ENCODE results near the gene NSRP1. TPM values are rescaled to one million over a fixed set of nuclear protein-coding genes. Genes with fewer than 3 reads are reported as not detected.

The NSRP1 gene
- total and polyA plus RNA-seq, 7 donors: 13.6 to 32.7 (median 19.4) TPM

GRCh38 chr17:30148376-30148775 is 31.8 kb downstream of the NSRP1 start:
- H3K4me1 ChIP-seq: no peaks in the 10 kb centered on the region
- no peak for ATAC-seq
- no peaks in the 10 kb centered on the region for H3K36me3 ChIP-seq (ENCODE audit: insufficient read depth in 1 of 2, low read depth in 1 of 2)
- H3K4me3 ChIP-seq: no peak overlapping the region
- intact Hi-C loops (cut with DNase I): no loop called here
- no peaks in the 10 kb centered on the region for H3K27me3 ChIP-seq (ENCODE audit: insufficient read depth in 3 of 3, low read length in 2 of 3)
- DNase-seq: no peak
- TF ChIP-seq CTCF (IDR thresholded peaks at IDR 0.05): no peak
- no peak overlapping the region for H3K27ac ChIP-seq
- no peaks in the 10 kb centered on the region for H3K9me3 ChIP-seq
- 92 to 100% (median 95%) methylated on average over 1 of the region's 1 CpG for WGBS, 3 donors

GRCh38 chr17:30151471-30151870 is 34.9 kb downstream of the NSRP1 start:
- no peak for ATAC-seq
- intact Hi-C loops (cut with DNase I): no loop called here
- 98 to 99% (median 98%) methylated on average over 4 of the region's 4 CpGs for WGBS, 3 donors
- DNase-seq: no peak
- no peaks in the 10 kb centered on the region for H3K4me1 ChIP-seq
- no peaks in the 10 kb centered on the region for H3K27me3 ChIP-seq (ENCODE audit: insufficient read depth in 3 of 3, low read length in 2 of 3)
- TF ChIP-seq CTCF (IDR thresholded peaks at IDR 0.05): no peak
- H3K36me3 ChIP-seq (ENCODE audit: insufficient read depth in 1 of 2, low read depth in 1 of 2): peaks cover 0 to under 1% of the 10 kb centered on the region in 2 donors
- H3K27ac ChIP-seq: no peak overlapping the region
- H3K9me3 ChIP-seq: no peaks in the 10 kb centered on the region
- H3K4me3 ChIP-seq: no peak overlapping the region

- intact Hi-C loops (cut with DNase I): no loop called here
- TF ChIP-seq CTCF (IDR thresholded peaks at IDR 0.05): no peak
- H3K4me3 ChIP-seq: no peak overlapping the region
- no peaks in the 10 kb centered on the region for H3K27me3 ChIP-seq (ENCODE audit: insufficient read depth in 3 of 3, low read length in 2 of 3)
- H3K27ac ChIP-seq: no peak overlapping the region
- DNase-seq (no peak), ATAC-seq (no peak)
- no peaks in the 10 kb centered on the region for H3K4me1 ChIP-seq
- peaks cover 3 to 8% of the 10 kb centered on the region in 2 donors for H3K36me3 ChIP-seq (ENCODE audit: insufficient read depth in 1 of 2, low read depth in 1 of 2)
- H3K9me3 ChIP-seq: peaks cover 2% of the 10 kb centered on the region
These were observed 36.8 kb downstream of the NSRP1 start for GRCh38 chr17:30153463-30153862.

GRCh38 chr17:30155389-30155788 is 38.8 kb downstream of the NSRP1 start:
- no peak for TF ChIP-seq CTCF (IDR thresholded peaks at IDR 0.05)
- DNase-seq (no peak), ATAC-seq (no peak)
- H3K27me3 ChIP-seq (ENCODE audit: insufficient read depth in 3 of 3, low read length in 2 of 3): no peaks in the 10 kb centered on the region
- H3K36me3 ChIP-seq (ENCODE audit: insufficient read depth in 1 of 2, low read depth in 1 of 2): peaks cover 3 to 8% of the 10 kb centered on the region in 2 donors
- 92 to 98% (median 98%) methylated on average over 2 of the region's 2 CpGs for WGBS, 3 donors
- H3K27ac ChIP-seq: no peak overlapping the region
- intact Hi-C loops (cut with DNase I): no loop called here
- H3K4me3 ChIP-seq: no peak overlapping the region
- peaks cover 13% of the 10 kb centered on the region for H3K9me3 ChIP-seq
- H3K4me1 ChIP-seq: no peaks in the 10 kb centered on the region

GRCh38 chr17:30158896-30159625 is 42.4 kb downstream of the NSRP1 start:
- Histone ChIP-seq H3K4me3 (no peak overlapping the region), H3K9me3 (peaks cover 13% of the 10 kb centered on the region), H3K36me3 (ENCODE audit: insufficient read depth in 1 of 2, low read depth in 1 of 2) (peaks cover 3 to 18% of the 10 kb centered on the region in 2 donors), H3K27me3 (ENCODE audit: insufficient read depth in 3 of 3, low read length in 2 of 3) (no peaks in the 10 kb centered on the region), H3K4me1 (no peaks in the 10 kb centered on the region), H3K27ac (no peak overlapping the region)
- no peak for TF ChIP-seq CTCF (IDR thresholded peaks at IDR 0.05)
- DNase-seq: no peak
- intact Hi-C loops (cut with DNase I): no loop called here
- no peak for ATAC-seq
- 93 to 97% (median 96%) methylated on average over 3 of the region's 3 CpGs for WGBS, 3 donors
